H1 (cell line): Measurements from ENCODE around the gene YTHDC2. TPM values are rescaled to one million over a fixed set of nuclear protein-coding genes. Genes with fewer than 3 reads are reported as not detected.

Source experiments
- CTCF ChIA-PET: fragments of 300-600 bp; sonication (Branson Sonifier 250); formaldehyde crosslinking; loops from one replicate; lab custom pipeline; 2021; ENCODE audit not compliant: partially characterized antibody; lab: Charles Lee
- POLR2A ChIA-PET: fragments of 300-600 bp; sonication (Branson Sonifier 250); formaldehyde crosslinking; loops from one replicate; lab custom pipeline; 2021; ENCODE audit warnings: inconsistent platforms; ENCODE audit not compliant: partially characterized antibody; lab: Charles Lee
- DNase-seq, 2 experiments: peaks; one replicate each; pipeline versions ENCODE4 v3.0.0 to v3.0.0-alpha.2; 2010 to 2022; ENCODE audit warnings: low spot score in 2 of 2, low read depth in 1 of 2, mixed read lengths in 1 of 2
- FAIRE-seq: peaks from 2 replicates; lab custom pipeline; 2011; peaks lifted over from hg19 to GRCh38; lab: Jason Lieb, UNC
- H2AFZ ChIP-seq: 2 replicates; pipeline ENCODE4 v1.8.1; 2012; ENCODE audit warnings: low read length, inconsistent platforms
- H2AK5ac ChIP-seq: 2 replicates; pipeline ENCODE4 v1.6.1; 2013; ENCODE audit warnings: low read depth, low read length
- H2BK120ac ChIP-seq: replicated peaks from 2 replicates; pipeline ENCODE3; 2013; ENCODE audit warnings: low read depth, low read length, inconsistent platforms
- H2BK12ac ChIP-seq: 2 replicates; pipeline ENCODE4 v1.6.1; 2013; ENCODE audit warnings: low read depth, low read length
- H2BK15ac ChIP-seq: 2 replicates; pipeline ENCODE4 v1.6.1; 2013; ENCODE audit warnings: low read length
- H2BK20ac ChIP-seq: 2 replicates; pipeline ENCODE4 v1.6.1; 2013; ENCODE audit warnings: low read length
- H2BK5ac ChIP-seq: 2 replicates; pipeline ENCODE4 v1.6.1; 2013; ENCODE audit warnings: low read depth, low read length
- H3K14ac ChIP-seq: 2 replicates; pipeline ENCODE4 v1.6.1; 2013; ENCODE audit warnings: inconsistent platforms; ENCODE audit not compliant: insufficient read length
- H3K18ac ChIP-seq: 2 replicates; pipeline ENCODE4 v1.6.1; 2013; ENCODE audit warnings: low read length; ENCODE audit errors: extremely low read depth
- H3K23ac ChIP-seq: 2 replicates; pipeline ENCODE4 v1.6.1; 2013; ENCODE audit warnings: inconsistent platforms; ENCODE audit not compliant: insufficient read length
- H3K23me2 ChIP-seq: 2 replicates; pipeline ENCODE4 v1.6.1; 2013; ENCODE audit warnings: low read depth, low read length
- H3K27ac ChIP-seq: 2 replicates; pipeline ENCODE4 v1.6.1; 2011; ENCODE audit warnings: low read depth, low read length, inconsistent platforms
- H3K27me3 ChIP-seq, 4 experiments: replicated peaks in 1 of 4; 1 replicate in 1 of 4; 2 replicates in 3 of 4; pipeline versions ENCODE4 v1.6.1 to v1.8.1; 2011 to 2013; ENCODE audit warnings: low read length in 3 of 4, mild to moderate bottlenecking in 3 of 4, inconsistent platforms in 2 of 4, mixed read lengths in 2 of 4, moderate library complexity in 1 of 4; ENCODE audit not compliant: control insufficient read depth in 3 of 4, insufficient read depth in 3 of 4; ENCODE audit errors: extremely low read depth in 1 of 4
- H3K36me3 ChIP-seq, 4 experiments: 2 replicates each; pipeline versions ENCODE4 v1.6.1 to v1.8.1; 2011 to 2013; ENCODE audit warnings: mild to moderate bottlenecking in 4 of 4, low read length in 3 of 4, moderate library complexity in 2 of 4, control low read depth in 1 of 4, inconsistent platforms in 1 of 4; ENCODE audit not compliant: insufficient read depth in 4 of 4, control insufficient read depth in 2 of 4
- H3K4ac ChIP-seq: replicated peaks from 2 replicates; pipeline ENCODE3; 2013; ENCODE audit warnings: low read length, low read depth, mixed read lengths, inconsistent platforms; ENCODE audit not compliant: insufficient read length
- H3K4me1 ChIP-seq, 4 experiments: replicated peaks in 1 of 4; 1 replicate in 1 of 4; 2 replicates in 3 of 4; pipeline versions ENCODE4 v1.6.1 to v1.8.1; 2011 to 2013; ENCODE audit warnings: low read length in 3 of 4, inconsistent platforms in 2 of 4, mixed read lengths in 1 of 4; ENCODE audit not compliant: insufficient read depth in 4 of 4, control insufficient read depth in 3 of 4
- H3K4me2 ChIP-seq, 2 experiments: 2 replicates each; pipeline versions ENCODE4 v1.6.1 to v1.8.1; 2011 to 2013; ENCODE audit warnings: low read depth in 2 of 2, low read length in 2 of 2, control low read depth in 1 of 2, inconsistent platforms in 1 of 2, mild to moderate bottlenecking in 1 of 2; ENCODE audit not compliant: insufficient read depth in 1 of 2
- H3K4me3 ChIP-seq, 4 experiments: fragments of 200-600, 300-600 bp in 1 of 4; sonication (generic), shearing (Covaris generic), sonication (Bioruptor Twin) in 1 of 4; 2 replicates each; pipeline versions ENCODE4 v1.5.1 to v1.8.1; 2011 to 2016; ENCODE audit warnings: low read length in 4 of 4, low read depth in 3 of 4, control low read depth in 2 of 4, inconsistent platforms in 2 of 4, mild to moderate bottlenecking in 2 of 4, mixed read lengths in 1 of 4, moderate library complexity in 1 of 4; ENCODE audit not compliant: insufficient read depth in 2 of 4; ENCODE audit errors: extremely low read depth in 1 of 4
- H3K56ac ChIP-seq: replicated peaks from 2 replicates; pipeline ENCODE3; 2013; ENCODE audit warnings: low read depth, mild to moderate bottlenecking, mixed read lengths, low read length, inconsistent platforms; ENCODE audit not compliant: insufficient read length
- H3K79me1 ChIP-seq: 2 replicates; pipeline ENCODE4 v1.6.1; 2013; ENCODE audit warnings: low read depth, low read length, control low read depth
- H3K79me2 ChIP-seq, 2 experiments: 2 replicates each; pipeline versions ENCODE4 v1.6.1 to v1.8.1; 2012 to 2013; ENCODE audit warnings: low read length in 2 of 2, mild to moderate bottlenecking in 2 of 2, inconsistent platforms in 1 of 2; ENCODE audit not compliant: insufficient read depth in 2 of 2, control insufficient read depth in 1 of 2
- H3K9ac ChIP-seq, 4 experiments: replicated peaks in 1 of 4; 1 replicate in 1 of 4; 2 replicates in 3 of 4; pipeline versions ENCODE4 v1.6.1 to v1.8.1; 2011 to 2013; ENCODE audit warnings: low read depth in 3 of 4, low read length in 3 of 4, control low read depth in 2 of 4, mild to moderate bottlenecking in 2 of 4, moderate library complexity in 2 of 4, inconsistent platforms in 1 of 4; ENCODE audit errors: extremely low read depth in 1 of 4
- H3K9me3 ChIP-seq, 2 experiments: 2 replicates each; pipeline versions ENCODE4 v1.6.1 to v1.8.1; 2012 to 2013; ENCODE audit warnings: mild to moderate bottlenecking in 2 of 2, moderate library complexity in 2 of 2, control low read depth in 1 of 2, inconsistent platforms in 1 of 2, low read depth in 1 of 2, low read length in 1 of 2, mixed read lengths in 1 of 2; ENCODE audit not compliant: insufficient read depth in 2 of 2
- H4K20me1 ChIP-seq, 2 experiments: replicated peaks in 1 of 2; 2 replicates each; pipeline versions ENCODE3 to v1.8.1; 2011 to 2013; ENCODE audit warnings: inconsistent platforms in 2 of 2, low read length in 2 of 2, mild to moderate bottlenecking in 1 of 2; ENCODE audit not compliant: insufficient read depth in 2 of 2, control insufficient read depth in 1 of 2
- H4K5ac ChIP-seq: 2 replicates; pipeline ENCODE4 v1.6.1; 2013; ENCODE audit warnings: low read length, low read depth, mixed read lengths, inconsistent platforms; ENCODE audit not compliant: insufficient read length
- H4K8ac ChIP-seq: 2 replicates; pipeline ENCODE4 v1.8.0; 2013; ENCODE audit warnings: mild to moderate bottlenecking, moderate library complexity, low read length, inconsistent platforms; ENCODE audit not compliant: insufficient read depth; ENCODE audit errors: extremely low read depth
- H4K91ac ChIP-seq: replicated peaks from 2 replicates; pipeline ENCODE3; 2013; ENCODE audit warnings: low read length, mixed read lengths, inconsistent platforms; ENCODE audit not compliant: insufficient read length
- ASH2L ChIP-seq: fragments of 200-600, 300-600 bp; sonication (generic); IDR thresholded peaks from one replicate; pipeline ENCODE4 v1.7.1; 2017; ENCODE audit warnings: low read length
- EZH2 ChIP-seq: fragments of 200-600 bp; sonication (generic); IDR thresholded peaks from 2 replicates; pipeline ENCODE4 v1.7.1; 2012; ENCODE audit warnings: low read depth, mild to moderate bottlenecking, moderate library complexity, low read length, inconsistent platforms; ENCODE audit not compliant: severe bottlenecking
- POU5F1 ChIP-seq: IDR thresholded peaks from 2 replicates; pipeline ENCODE4 v1.6.1; 2011; ENCODE audit warnings: low read depth, mild to moderate bottlenecking, low read length, moderate library complexity
- TAF1 ChIP-seq: IDR thresholded peaks from 2 replicates; pipeline ENCODE4 v1.6.1; 2011; ENCODE audit warnings: mild to moderate bottlenecking, low read depth, low read length
- WGBS, 2 experiments: shearing (Covaris generic) in 1 of 2; methylation state at CpG; one replicate each; pipeline versions ENCODE4 v1.1.6 to v1.1.7; 2013 to 2015; ENCODE audit warnings: low lambda C conversion rate in 2 of 2, mixed read lengths in 2 of 2, inconsistent platforms in 1 of 2, low coverage in 1 of 2, missing lambda C conversion rate in 1 of 2; ENCODE audit not compliant: insufficient replicate concordance in 2 of 2, insufficient coverage in 1 of 2, insufficient read length in 1 of 2; ENCODE audit errors: extremely low coverage in 1 of 2, missing lambda C conversion rate in 1 of 2; 5-methylcytosine and 5-hydroxymethylcytosine counted together
- polyA plus RNA-seq, 7 experiments: library from polyadenylated mRNA; depleted of rRNA in 3 of 7; stranded (reverse) in 5 of 7; unstranded in 2 of 7; fragments of >200 nt in 5 of 7; fragments of 200-250 nt in 2 of 7; gene quantifications; 1 replicate in 5 of 7; 2 replicates in 1 of 7; 4 replicates in 1 of 7; pipeline versions ENCODE4 v1.2.1 to v1.2.3, GENCODE V29; 2011 to 2013; ENCODE audit warnings: missing spikeins in 2 of 7, mixed read lengths in 2 of 7
- total RNA-seq: library from RNA; stranded (reverse); fragmentation: NEBNext Ultra II Directional; extraction: Animal tissue kit (Norgen Biotek cat#: 25700); gene quantifications from 2 replicates; pipeline ENCODE4 v1.2.1, GENCODE V29; 2021
- TF ChIP-seq, protein P1 (sequence below): IDR thresholded peaks from 2 replicates; pipeline ENCODE4 v1.6.1; 2011; ENCODE audit warnings: low read length, improper control_type of control experiment

The YTHDC2 gene
- total and polyA plus RNA-seq, 2 of the 8 experiments (the other 6 are each of a cell fraction or from before 2014, with no cell fraction given): 4.3 to 20.1 TPM

DNA sequence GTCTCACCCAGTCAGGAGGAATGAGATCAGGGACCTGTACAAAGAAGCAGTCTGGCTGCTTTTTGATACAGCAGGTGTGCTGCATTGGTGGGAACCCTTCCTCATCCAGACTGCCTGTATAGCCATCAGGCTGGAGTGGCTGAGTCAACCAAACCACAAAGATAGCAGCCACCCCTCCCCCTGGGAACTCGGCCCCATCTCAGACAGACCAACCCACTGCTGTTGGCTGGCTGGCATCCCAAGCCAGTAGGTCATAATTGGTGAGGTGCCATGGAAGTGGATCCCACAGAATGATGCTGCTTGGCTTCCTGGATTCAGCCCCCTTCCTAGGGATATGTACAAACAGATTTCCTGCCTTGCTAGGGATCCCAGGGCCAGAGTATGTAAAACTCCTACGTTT lies 60.9 kb downstream of the YTHDC2 start:
- TF ChIP-seq ASH2L (no peak), POU5F1 (no peak), EZH2 (no peak), TAF1 (no peak)
- TF ChIP-seq, protein P1, sequence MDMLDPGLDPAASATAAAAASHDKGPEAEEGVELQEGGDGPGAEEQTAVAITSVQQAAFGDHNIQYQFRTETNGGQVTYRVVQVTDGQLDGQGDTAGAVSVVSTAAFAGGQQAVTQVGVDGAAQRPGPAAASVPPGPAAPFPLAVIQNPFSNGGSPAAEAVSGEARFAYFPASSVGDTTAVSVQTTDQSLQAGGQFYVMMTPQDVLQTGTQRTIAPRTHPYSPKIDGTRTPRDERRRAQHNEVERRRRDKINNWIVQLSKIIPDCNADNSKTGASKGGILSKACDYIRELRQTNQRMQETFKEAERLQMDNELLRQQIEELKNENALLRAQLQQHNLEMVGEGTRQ: no peak
- CTCF ChIA-PET: no interaction called here
- Histone ChIP-seq H2AK5ac (no peak overlapping the region), H2BK20ac (no peak overlapping the region), H3K4ac (no peak overlapping the region), H3K79me1 (no peaks in the 10 kb centered on the region), H3K23ac (no peak overlapping the region), H4K5ac (no peak overlapping the region), H2AFZ (no peak overlapping the region), H3K9me3 (0 out of 4 replicates have a peak, but pooled peaks cover 0 to 4% of the 10 kb centered on the region in 2 experiments), H3K23me2 (no peaks in the 10 kb centered on the region; the same call in 1 of the 2 replicates), H2BK5ac (no peak overlapping the region), H4K20me1 (peaks cover 0 to 1% of the 10 kb centered on the region in 2 experiments), H3K4me2 (no peak overlapping the region), H4K8ac (no peak overlapping the region), H2BK120ac (no peak overlapping the region), H4K91ac (no peak overlapping the region), H3K14ac (no peak overlapping the region), H3K9ac (no peak overlapping the region), H3K4me3 (no peak overlapping the region), H3K18ac (no peak overlapping the region), H3K56ac (no peak overlapping the region), H3K27me3 (no peaks in the 10 kb centered on the region), H2BK12ac (no peak overlapping the region), H3K36me3 (peaks cover 0 to 6% (median 3%) of the 10 kb centered on the region in 4 experiments; a peak in 5 of 8 replicates), H2BK15ac (no peak overlapping the region), H3K4me1 (no peaks in the 10 kb centered on the region), H3K27ac (no peak overlapping the region), H3K79me2 (no peaks in the 10 kb centered on the region)
- DNase-seq (no peak), FAIRE-seq (no peak)
- WGBS, 2 experiments: 85% methylated on average over 2 of the region's 2 CpGs; no CpG with 5 or more reads in 1 of the 2 experiments
- POLR2A ChIA-PET: no interaction called here
